Measurements from ENCODE around the gene PON1.

PON1 gene

GRCh38 chr7:95330204-95330960 is 6.0 kb upstream of the PON1 start:
- ATAC-seq = peak; percentile 70
- TF ChIP-seq BACH2 (CRISPR knock-in tag; IDR thresholded peaks at IDR 0.05; ENCODE audit: borderline replicate concordance) = no peak
- TF ChIP-seq, protein P1, sequence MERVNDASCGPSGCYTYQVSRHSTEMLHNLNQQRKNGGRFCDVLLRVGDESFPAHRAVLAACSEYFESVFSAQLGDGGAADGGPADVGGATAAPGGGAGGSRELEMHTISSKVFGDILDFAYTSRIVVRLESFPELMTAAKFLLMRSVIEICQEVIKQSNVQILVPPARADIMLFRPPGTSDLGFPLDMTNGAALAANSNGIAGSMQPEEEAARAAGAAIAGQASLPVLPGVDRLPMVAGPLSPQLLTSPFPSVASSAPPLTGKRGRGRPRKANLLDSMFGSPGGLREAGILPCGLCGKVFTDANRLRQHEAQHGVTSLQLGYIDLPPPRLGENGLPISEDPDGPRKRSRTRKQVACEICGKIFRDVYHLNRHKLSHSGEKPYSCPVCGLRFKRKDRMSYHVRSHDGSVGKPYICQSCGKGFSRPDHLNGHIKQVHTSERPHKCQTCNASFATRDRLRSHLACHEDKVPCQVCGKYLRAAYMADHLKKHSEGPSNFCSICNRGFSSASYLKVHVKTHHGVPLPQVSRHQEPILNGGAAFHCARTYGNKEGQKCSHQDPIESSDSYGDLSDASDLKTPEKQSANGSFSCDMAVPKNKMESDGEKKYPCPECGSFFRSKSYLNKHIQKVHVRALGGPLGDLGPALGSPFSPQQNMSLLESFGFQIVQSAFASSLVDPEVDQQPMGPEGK (CRISPR knock-in tag; IDR thresholded peaks at IDR 0.05; ENCODE audit: borderline replicate concordance) = no peak
- TF ChIP-seq TOX (CRISPR knock-in tag; IDR thresholded peaks at IDR 0.05; ENCODE audit: borderline replicate concordance) = no peak
- no peak for TF ChIP-seq PPARA (CRISPR knock-in tag; IDR thresholded peaks at IDR 0.05; ENCODE audit: borderline replicate concordance)
- TF ChIP-seq TCF4 (CRISPR knock-in tag; IDR thresholded peaks at IDR 0.05; ENCODE audit: borderline replicate concordance) = no peak
- TF ChIP-seq CSDC2 (CRISPR knock-in tag; IDR thresholded peaks at IDR 0.05) = no peak
- TF ChIP-seq ZFP30 (CRISPR knock-in tag; IDR thresholded peaks at IDR 0.05) = no peak
- TF ChIP-seq ARNTL (CRISPR knock-in tag; IDR thresholded peaks at IDR 0.05; ENCODE audit: borderline replicate concordance, low read depth) = no peak
- no peak for TF ChIP-seq ZC3H10 (CRISPR knock-in tag; IDR thresholded peaks at IDR 0.05)
- no peak for TF ChIP-seq ZNF8 (CRISPR knock-in tag; IDR thresholded peaks at IDR 0.05)
- no peak for TF ChIP-seq ZNF70 (CRISPR knock-in tag; IDR thresholded peaks at IDR 0.05)
- no peak for TF ChIP-seq SNAI2 (CRISPR knock-in tag; IDR thresholded peaks at IDR 0.05)
- TF ChIP-seq ZFP3 (CRISPR knock-in tag; IDR thresholded peaks at IDR 0.05) = no peak
- TF ChIP-seq TSHZ2 (CRISPR knock-in tag; IDR thresholded peaks at IDR 0.05) = no peak
- TF ChIP-seq RARB (CRISPR knock-in tag; IDR thresholded peaks at IDR 0.05) = no peak
- no peak for TF ChIP-seq ISL1 (CRISPR knock-in tag; IDR thresholded peaks at IDR 0.05)
- no peak for TF ChIP-seq ZNF565 (CRISPR knock-in tag; conservative IDR thresholded peaks at IDR 0.05; ENCODE audit: low read depth)

GRCh38 chr7:95327356-95327755 is 3.0 kb upstream of the PON1 start:
- TF ChIP-seq TSHZ2 (CRISPR knock-in tag; IDR thresholded peaks at IDR 0.05) = no peak
- TF ChIP-seq ZNF565 (CRISPR knock-in tag; conservative IDR thresholded peaks at IDR 0.05; ENCODE audit: low read depth) = no peak
- no peak for TF ChIP-seq TOX (CRISPR knock-in tag; IDR thresholded peaks at IDR 0.05; ENCODE audit: borderline replicate concordance)
- no peak for TF ChIP-seq ARNTL (CRISPR knock-in tag; IDR thresholded peaks at IDR 0.05; ENCODE audit: borderline replicate concordance, low read depth)
- TF ChIP-seq CSRNP3 (CRISPR knock-in tag; IDR thresholded peaks at IDR 0.05) = no peak
- TF ChIP-seq TCF4 (CRISPR knock-in tag; IDR thresholded peaks at IDR 0.05; ENCODE audit: borderline replicate concordance) = no peak
- no peak for TF ChIP-seq CREB5 (CRISPR knock-in tag; IDR thresholded peaks at IDR 0.05; ENCODE audit: low read depth)
- no peak for TF ChIP-seq ISL1 (CRISPR knock-in tag; IDR thresholded peaks at IDR 0.05)
- no peak for TF ChIP-seq CSDC2 (CRISPR knock-in tag; IDR thresholded peaks at IDR 0.05)
- TF ChIP-seq ZC3H10 (CRISPR knock-in tag; IDR thresholded peaks at IDR 0.05) = no peak
- TF ChIP-seq, protein P2, sequence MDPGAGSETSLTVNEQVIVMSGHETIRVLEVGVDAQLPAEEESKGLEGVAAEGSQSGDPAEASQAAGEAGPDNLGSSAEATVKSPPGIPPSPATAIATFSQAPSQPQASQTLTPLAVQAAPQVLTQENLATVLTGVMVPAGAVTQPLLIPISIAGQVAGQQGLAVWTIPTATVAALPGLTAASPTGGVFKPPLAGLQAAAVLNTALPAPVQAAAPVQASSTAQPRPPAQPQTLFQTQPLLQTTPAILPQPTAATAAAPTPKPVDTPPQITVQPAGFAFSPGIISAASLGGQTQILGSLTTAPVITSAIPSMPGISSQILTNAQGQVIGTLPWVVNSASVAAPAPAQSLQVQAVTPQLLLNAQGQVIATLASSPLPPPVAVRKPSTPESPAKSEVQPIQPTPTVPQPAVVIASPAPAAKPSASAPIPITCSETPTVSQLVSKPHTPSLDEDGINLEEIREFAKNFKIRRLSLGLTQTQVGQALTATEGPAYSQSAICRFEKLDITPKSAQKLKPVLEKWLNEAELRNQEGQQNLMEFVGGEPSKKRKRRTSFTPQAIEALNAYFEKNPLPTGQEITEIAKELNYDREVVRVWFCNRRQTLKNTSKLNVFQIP (CRISPR knock-in tag; IDR thresholded peaks at IDR 0.05; ENCODE audit: borderline replicate concordance, low read depth) = no peak
- ATAC-seq = no peak; the same call in 2 of the 3 replicates

Data from SK-N-SH treated with all-trans-retinoic acid at 6 μM for 48 hours (cell line).